Astrocyte of the cerebellum (primary cell): Measurements from ENCODE around the gene CDK3.
"Not testable (repeated sequence)": the region's sequence is repeated elsewhere in the genome, so short reads cannot be mapped to it uniquely, and the experiment has no call there.

Source experiments
- DNase-seq: peaks from one replicate; pipeline ENCODE4 v3.0.0-alpha.2; 2011; ENCODE audit warnings: low read depth
- H3K4me3 ChIP-seq: 2 replicates; pipeline ENCODE4 v1.5.1; 2011; ENCODE audit warnings: mild to moderate bottlenecking, low read depth, low read length, moderate library complexity
- CTCF ChIP-seq: IDR thresholded peaks from 2 replicates; pipeline ENCODE4 v1.5.1; 2012; ENCODE audit warnings: low read length, low read depth, moderate library complexity, mild to moderate bottlenecking; ENCODE audit errors: missing control alignments
- in situ Hi-C: cut with HindIII; loops from 2 replicates; pipeline ENCODE4 v1.10.0; 2017; ENCODE audit warnings: low sequenced_read_pairs

Gene CDK3

GRCh38 chr17:75970011-75970523 is 30.6 kb upstream of the CDK3 start:
- DNase-seq = no peak
- TF ChIP-seq CTCF = no peak
- in situ Hi-C loops = no loop called here
- no peak overlapping the region for H3K4me3 ChIP-seq

- no peak overlapping the region for H3K4me3 ChIP-seq
- TF ChIP-seq CTCF = no peak
- in situ Hi-C loops = no loop called here
- DNase-seq = no peak
Measured at GRCh38 chr17:75970626-75971025, 30.0 kb upstream of the CDK3 start.

GRCh38 chr17:75975187-75975586 is 25.5 kb upstream of the CDK3 start:
- DNase-seq, in situ Hi-C loops, H3K4me3 ChIP-seq: not testable (repeated sequence)

GRCh38 chr17:75975757-75976174 is 24.9 kb upstream of the CDK3 start:
- DNase-seq = no peak
- TF ChIP-seq CTCF = no peak
- H3K4me3 ChIP-seq = no peak overlapping the region
- in situ Hi-C loops = no loop called here

- no peak for TF ChIP-seq CTCF
- no peak overlapping the region for H3K4me3 ChIP-seq
- DNase-seq = no peak
- in situ Hi-C loops = no loop called here
Measured at GRCh38 chr17:75976175-75976848, 24.3 kb upstream of the CDK3 start.

GRCh38 chr17:75978938-75979704 is 21.5 kb upstream of the CDK3 start, which contains the start of the genes ACOX1 and TEN1:
TSS of gene ACOX1 (minus strand) at chr17:75979166. CDS start at chr17:75979073, 93 bp downstream.
TSS of gene TEN1 (plus strand) at chr17:75979240. CDS start at chr17:75986193, 6,953 bp downstream.
- in situ Hi-C loops = no loop called here
- H3K4me3 ChIP-seq = peak within 1 kb of the TSS; percentile 83
- no peak for TF ChIP-seq CTCF
- DNase-seq = peak; percentile 90
